Stimulated activated naive CD4-positive, alpha-beta T cell (primary cell): ENCODE measurements around the gene CEP152.

Experiments
- DNase-seq, 6 experiments: peaks; one replicate each; lab custom pipeline; 2025; lab: John Stamatoyannopoulos, UW

CEP152 gene

GRCh38 chr15:48765022-48765421 lies 45.8 kb downstream of the CEP152 start:
- no peak for DNase-seq

GRCh38 chr15:48761393-48762158 lies 49.3 kb downstream of the CEP152 start:
- no peak for DNase-seq

DNA sequence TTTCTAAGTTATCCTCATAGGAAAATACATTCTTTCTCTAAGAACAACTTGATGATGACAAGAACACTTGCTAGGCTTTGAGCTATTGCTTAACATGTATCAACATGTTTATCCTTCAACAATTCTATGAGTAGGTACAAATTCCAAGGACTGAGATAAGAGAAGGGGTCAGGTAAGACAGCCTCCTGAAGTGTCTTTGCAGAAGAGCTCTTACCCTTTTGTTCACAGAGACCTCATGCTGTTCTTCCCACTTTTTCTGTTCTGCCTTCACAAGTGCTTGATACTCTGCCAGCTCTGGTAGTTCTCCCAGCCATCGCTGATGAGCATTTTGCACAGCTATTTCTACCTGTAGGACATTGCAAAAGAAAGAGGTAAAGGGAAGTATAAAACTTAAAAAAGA lies 50.9 kb downstream of the CEP152 start:
- DNase-seq: no peak

DNA sequence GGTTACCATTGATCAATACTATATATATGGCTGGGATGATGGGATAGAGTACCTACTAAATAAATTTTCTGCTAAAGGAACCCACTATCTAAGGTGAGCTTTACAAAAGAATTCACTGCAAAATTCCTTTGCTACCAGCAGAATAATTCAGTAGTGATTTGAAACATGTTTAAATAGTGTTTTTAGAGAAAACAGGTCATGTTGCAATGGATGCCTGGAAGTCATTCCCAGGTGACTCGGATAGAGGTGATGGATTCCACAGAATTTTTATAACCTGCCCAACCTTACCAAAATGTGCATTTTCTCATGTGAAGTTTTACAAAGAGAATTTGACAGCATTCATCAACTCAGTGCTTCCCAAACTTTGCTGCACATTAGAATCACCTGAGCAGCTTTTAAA lies 53.2 kb downstream of the CEP152 start:
- DNase-seq: no peak

- DNase-seq: no peak
These were observed 56.9 kb downstream of the CEP152 start for GRCh38 chr15:48754011-48754410.

- DNase-seq: no peak
These were observed 59.3 kb downstream of the CEP152 start for GRCh38 chr15:48751595-48751994.

GRCh38 chr15:48748535-48748934 lies 62.3 kb downstream of the CEP152 start:
- no peak for DNase-seq

DNA sequence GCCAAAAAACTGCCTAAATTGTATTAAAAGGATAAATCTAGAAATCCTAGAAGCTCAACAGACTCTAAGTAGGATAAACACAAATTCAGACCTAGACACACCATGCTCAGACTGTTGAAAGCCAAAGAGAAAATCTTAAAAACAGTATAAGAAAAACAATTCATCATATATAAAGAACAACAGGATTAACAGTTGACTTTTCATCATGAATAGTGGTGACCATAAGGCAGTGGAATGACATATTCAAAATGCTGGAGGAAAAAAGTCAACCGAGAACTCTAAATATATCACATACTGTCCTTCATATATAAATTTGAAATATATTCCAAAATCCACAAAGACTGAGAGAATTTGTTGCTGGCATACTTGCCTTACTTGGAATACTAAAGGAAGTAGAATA lies 77.3 kb downstream of the CEP152 start:
- no peak for DNase-seq

DNA sequence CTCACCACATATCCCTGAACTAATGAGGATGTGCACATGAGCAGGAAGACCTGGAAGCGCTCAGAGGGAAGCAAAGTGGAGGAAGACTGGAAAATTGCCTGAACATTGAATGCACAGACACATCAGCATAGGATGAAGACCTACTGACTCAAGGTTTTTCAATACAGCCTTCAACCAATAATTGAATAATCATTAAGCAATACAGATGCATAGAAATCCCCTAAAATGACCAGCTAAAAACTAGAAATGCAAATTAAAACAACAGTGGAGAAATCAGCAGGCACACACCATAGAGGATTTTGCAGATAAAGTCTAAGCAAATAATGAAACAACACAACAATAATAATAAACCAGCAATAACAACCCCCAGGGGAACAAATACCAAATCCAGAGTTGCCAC lies 80.4 kb downstream of the CEP152 start:
- no peak for DNase-seq

- DNase-seq: no peak
These were observed 86.9 kb downstream of the CEP152 start for GRCh38 chr15:48723969-48724368.

DNA sequence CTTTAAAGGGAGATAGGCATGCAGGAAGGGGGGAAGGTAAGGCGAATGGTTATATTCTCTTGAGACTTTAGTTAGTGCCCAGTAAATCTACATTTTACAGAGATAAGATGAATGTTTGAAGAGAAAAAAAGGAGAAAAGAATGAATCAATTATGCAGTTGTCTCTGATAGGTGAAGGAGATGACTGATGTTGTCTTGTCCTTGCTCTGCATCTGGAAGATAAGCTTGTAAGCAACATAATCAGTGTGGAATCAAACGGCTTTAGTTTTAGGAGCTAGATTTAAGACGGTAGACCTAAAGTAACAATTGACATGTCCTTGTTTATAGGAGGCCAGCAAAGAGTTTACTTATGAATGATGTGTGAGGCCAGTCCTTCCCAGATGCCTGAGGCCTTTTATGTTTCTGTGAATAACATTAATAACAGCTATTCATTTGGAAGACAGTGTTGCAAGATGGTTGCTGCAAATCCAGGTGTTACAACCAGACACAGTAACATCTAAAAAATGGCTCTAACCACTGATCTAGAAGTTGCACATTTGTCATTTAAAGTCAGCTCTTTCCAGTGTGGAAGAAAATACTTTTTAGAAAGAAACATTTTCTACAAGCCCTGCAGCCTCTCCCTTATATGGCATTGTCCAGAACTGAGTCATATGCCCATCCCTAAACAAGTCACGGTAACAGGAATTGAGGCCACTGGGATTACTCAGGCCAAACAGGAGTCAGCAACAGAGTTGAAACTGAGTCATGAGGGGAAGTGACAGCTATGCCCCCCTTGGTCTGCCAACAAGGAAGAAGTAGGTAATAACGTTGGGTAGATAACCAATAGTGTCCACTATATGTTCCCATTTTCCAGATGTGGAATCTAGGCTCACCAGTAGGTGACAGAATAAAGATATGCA lies 87.9 kb downstream of the CEP152 start:
- no peak for DNase-seq

GRCh38 chr15:48721061-48721810 lies 89.6 kb downstream of the CEP152 start:
- DNase-seq: no peak

DNA sequence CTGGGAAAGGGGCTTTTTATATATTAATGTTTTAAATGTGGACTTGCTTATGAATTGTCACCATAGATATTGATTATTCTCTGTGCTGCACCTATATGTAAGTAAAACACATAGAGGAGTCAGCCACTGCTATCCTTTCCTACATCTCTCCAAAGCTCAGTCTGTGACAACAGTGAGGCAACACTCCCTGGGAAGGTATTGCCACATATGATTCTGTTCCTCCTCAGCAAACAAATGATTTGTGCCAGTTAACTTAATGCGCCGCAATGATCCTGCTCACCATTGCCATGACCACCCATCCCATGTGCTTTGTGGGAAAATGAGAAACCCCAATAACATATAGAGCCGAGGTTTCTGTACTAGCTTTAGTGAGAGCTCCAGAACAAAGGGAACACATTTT lies 90.2 kb downstream of the CEP152 start:
- DNase-seq: no peak

- no peak for DNase-seq
These were observed 91.2 kb downstream of the CEP152 start for GRCh38 chr15:48719668-48720067.

- no peak for DNase-seq
These were observed 92.2 kb downstream of the CEP152 start for GRCh38 chr15:48718646-48719045.

- no peak for DNase-seq
These were observed 93.4 kb downstream of the CEP152 start for GRCh38 chr15:48717458-48717857.

GRCh38 chr15:48712546-48712945 lies 98.3 kb downstream of the CEP152 start:
- no peak for DNase-seq

- DNase-seq: no peak
These were observed 99.8 kb downstream of the CEP152 start for GRCh38 chr15:48710952-48711495.

- no peak for DNase-seq
These were observed 102.2 kb downstream of the CEP152 start for GRCh38 chr15:48708641-48709040.

DNA sequence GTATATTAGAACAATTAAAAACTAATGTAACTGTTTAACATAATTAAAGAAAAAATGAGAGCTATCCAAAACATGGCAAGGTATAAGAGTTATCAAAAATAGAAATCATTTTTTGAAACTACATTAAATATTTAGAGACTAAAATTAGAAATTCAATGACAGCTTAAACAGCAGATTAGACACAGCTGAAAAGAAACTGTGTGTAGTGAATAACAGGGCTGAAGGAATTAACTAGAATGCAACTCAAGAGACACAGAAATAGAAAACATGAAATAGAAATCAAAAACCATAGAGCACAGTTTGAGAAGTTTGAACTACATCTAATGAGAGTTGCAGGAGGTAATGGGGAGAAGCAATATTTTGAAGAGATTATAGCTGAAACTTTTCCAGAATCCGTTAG lies 105.5 kb downstream of the CEP152 start:
- DNase-seq: no peak

DNA sequence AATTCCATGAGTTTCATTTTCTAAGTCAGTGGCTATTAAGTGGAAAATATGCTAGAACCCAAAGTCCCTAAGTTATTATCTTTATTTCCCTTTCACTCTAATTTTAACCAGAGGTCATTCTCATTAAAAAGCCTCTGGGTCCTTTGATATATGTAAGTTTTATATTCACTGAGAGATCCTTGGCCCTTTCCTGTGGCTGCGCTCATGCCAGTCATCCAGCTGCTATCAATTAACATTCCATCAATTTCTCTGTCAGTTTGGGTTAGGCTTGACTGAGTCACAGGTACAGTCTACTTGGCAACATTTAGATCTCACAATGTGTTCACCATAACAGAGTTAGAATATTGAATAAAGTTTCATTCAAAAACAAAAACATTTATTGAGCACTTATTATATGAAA lies 107.3 kb downstream of the CEP152 start:
- no peak for DNase-seq

DNA sequence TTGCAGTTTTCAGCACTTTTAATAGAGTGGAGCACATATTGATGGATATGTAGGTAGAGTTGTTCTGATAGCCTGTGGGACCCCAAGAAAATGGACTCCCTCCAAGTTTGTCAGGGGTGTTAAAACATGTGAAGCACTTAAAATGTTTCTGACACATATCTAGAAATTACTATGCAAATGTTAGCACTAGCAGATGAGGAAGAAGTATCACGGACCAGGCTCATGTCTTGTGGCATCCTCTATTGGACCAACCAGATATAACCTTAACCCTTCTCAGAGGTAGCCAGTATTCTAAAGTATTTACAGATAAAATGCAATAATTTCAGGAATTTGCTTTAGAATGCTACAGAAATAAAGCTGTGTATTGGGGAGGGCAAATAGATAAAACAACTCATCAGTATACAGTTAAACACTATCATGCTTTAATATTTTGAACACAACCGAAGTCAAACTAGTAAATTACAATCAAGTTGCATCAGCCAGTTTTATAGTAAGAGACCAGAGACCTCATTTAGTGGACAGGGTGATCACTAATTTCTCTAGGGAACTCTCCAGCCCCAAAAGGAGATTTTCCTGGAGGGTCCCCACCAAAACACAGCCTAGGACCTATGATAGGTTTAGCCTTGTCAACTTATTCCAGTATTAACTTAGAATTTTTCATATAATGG lies 108.2 kb downstream of the CEP152 start:
- no peak for DNase-seq
